Panc1 (cell line): ENCODE data around the gene SRSF9. TPM values are rescaled to one million over a fixed set of nuclear protein-coding genes. Genes with fewer than 3 reads are reported as not detected.
A peak's percentile ranks its signal among the peaks of the same experiment; 100 is the strongest.

Source experiments
- ATAC-seq: fragments of 200-7000 bp; cut with Tn5 transposase; 2 replicates; pipeline ENCODE4 v1.9.1; 2020; ENCODE audit warnings: mild to moderate bottlenecking, moderate library complexity
- BruUV-seq: library from RNA; stranded (reverse); fragments of 400-500 nt; replicated peaks from 2 replicates; lab custom pipeline; 2021; lab: Mats Ljungman, UMichigan
- CTCF ChIA-PET: fragments of 300-600 bp; sonication (Branson Sonifier 250); formaldehyde crosslinking; loops from one replicate; lab custom pipeline; 2022; ENCODE audit warnings: antibody characterized with exemption; lab: Charles Lee
- POLR2A ChIA-PET: fragments of 300-600 bp; sonication (Branson Sonifier 250); formaldehyde crosslinking; loops from one replicate; lab custom pipeline; 2022; ENCODE audit warnings: antibody characterized with exemption; lab: Charles Lee
- DNase-seq: peaks from one replicate; pipeline ENCODE4 v3.0.0-alpha.2; 2010; ENCODE audit warnings: low read depth, low spot score
- H3K27ac ChIP-seq: 2 replicates; pipeline ENCODE4 v1.5.1; 2011; ENCODE audit warnings: mild to moderate bottlenecking, low read length, inconsistent platforms
- H3K27me3 ChIP-seq: fragments of 200-500 bp; sonication (Bioruptor generic); 2 replicates; pipeline ENCODE4 v1.6.0; 2014; ENCODE audit warnings: low read length, inconsistent platforms; ENCODE audit not compliant: control insufficient read depth, insufficient read depth
- H3K36me3 ChIP-seq: fragments of 200-500 bp; sonication (Bioruptor generic); 2 replicates; pipeline ENCODE4 v1.5.1; 2014; ENCODE audit warnings: inconsistent platforms, mild to moderate bottlenecking, low read length, moderate library complexity; ENCODE audit not compliant: control insufficient read depth, insufficient read depth
- H3K4me1 ChIP-seq: 2 replicates; pipeline ENCODE4 v1.5.1; 2011; ENCODE audit warnings: inconsistent platforms, mild to moderate bottlenecking, low read length, moderate library complexity; ENCODE audit not compliant: control insufficient read depth, insufficient read depth
- H3K4me3 ChIP-seq, 2 experiments: 2 replicates each; pipeline ENCODE4 v1.5.1; 2011 to 2012; ENCODE audit warnings: low read depth in 2 of 2, low read length in 2 of 2, mild to moderate bottlenecking in 2 of 2, inconsistent platforms in 1 of 2, moderate library complexity in 1 of 2
- H3K9me3 ChIP-seq: fragments of 200-500 bp; sonication (Bioruptor generic); 2 replicates; pipeline ENCODE4 v1.5.1; 2014; ENCODE audit warnings: low read depth, mild to moderate bottlenecking, inconsistent platforms, low read length, moderate library complexity; ENCODE audit not compliant: control insufficient read depth, insufficient read depth
- CTCF ChIP-seq: fragments of 450-650 bp; IDR thresholded peaks from 2 replicates; pipeline ENCODE4 v1.5.1; 2017; ENCODE audit warnings: mild to moderate bottlenecking
- POLR2AphosphoS5 ChIP-seq: IDR thresholded peaks from 2 replicates; pipeline ENCODE4 v1.6.1; 2012; ENCODE audit warnings: mild to moderate bottlenecking, low read depth, low read length, moderate library complexity
- SIN3A ChIP-seq: IDR thresholded peaks from 2 replicates; pipeline ENCODE4 v1.6.1; 2012; ENCODE audit warnings: low read depth, mild to moderate bottlenecking, low read length, moderate library complexity, borderline replicate concordance; ENCODE audit not compliant: insufficient read depth
- TCF7L2 ChIP-seq: IDR thresholded peaks from 2 replicates; pipeline ENCODE4 v1.6.1; 2011; ENCODE audit warnings: mild to moderate bottlenecking, low read depth, low read length, inconsistent platforms
- in situ Hi-C: cut with HindIII; loops from 2 replicates; pipeline ENCODE4 v1.10.0; 2016; ENCODE audit warnings: low sequenced_read_pairs, low pct_unique_long_range_greater_than_20kb
- intact Hi-C: fragments of 100-400 bp; cut with micrococcal nuclease; formaldehyde crosslinking; loops from one replicate; pipeline ENCODE4 v1.10.0; 2022; ENCODE audit not compliant: unreplicated experiment
- total RNA-seq: library from RNA; stranded (reverse); gene quantifications from one replicate; pipeline ENCODE4 v1.2.1, GENCODE V29; 2021; ENCODE audit not compliant: unreplicated experiment
- TF ChIP-seq, protein P1 (sequence below), 2 experiments: IDR thresholded peaks; 2 replicates each; pipeline ENCODE4 v1.6.1; 2011 to 2012; ENCODE audit warnings: low read depth in 2 of 2, control low read depth in 1 of 2, low read length in 1 of 2, mild to moderate bottlenecking in 1 of 2, moderate library complexity in 1 of 2; ENCODE audit not compliant: insufficient read depth in 1 of 2

SRSF9 gene
- total RNA-seq, 1 experiment from 2014 or later = 269 TPM

GRCh38 chr12:120498870-120499515 lies 29.4 kb upstream of the SRSF9 start:
- TF ChIP-seq POLR2AphosphoS5 (peak; percentile 48; the same call in 1 of the 2 replicates), TCF7L2 (no peak)
- BruUV-seq = no TSS peak
- Histone ChIP-seq H3K4me3 (no peak overlapping the region), H3K9me3 (no peaks in the 10 kb centered on the region), H3K36me3 (peaks cover 17% of the 10 kb centered on the region), H3K4me1 (peaks cover 21% of the 10 kb centered on the region), H3K27me3 (no peaks in the 10 kb centered on the region), H3K27ac (no peak overlapping the region)
- CTCF ChIA-PET = no interaction called here
- ATAC-seq (no peak), DNase-seq (no peak)
- in situ Hi-C loops (no loop called here), intact Hi-C loops (no loop called here)
- POLR2A ChIA-PET = no interaction called here

DNA sequence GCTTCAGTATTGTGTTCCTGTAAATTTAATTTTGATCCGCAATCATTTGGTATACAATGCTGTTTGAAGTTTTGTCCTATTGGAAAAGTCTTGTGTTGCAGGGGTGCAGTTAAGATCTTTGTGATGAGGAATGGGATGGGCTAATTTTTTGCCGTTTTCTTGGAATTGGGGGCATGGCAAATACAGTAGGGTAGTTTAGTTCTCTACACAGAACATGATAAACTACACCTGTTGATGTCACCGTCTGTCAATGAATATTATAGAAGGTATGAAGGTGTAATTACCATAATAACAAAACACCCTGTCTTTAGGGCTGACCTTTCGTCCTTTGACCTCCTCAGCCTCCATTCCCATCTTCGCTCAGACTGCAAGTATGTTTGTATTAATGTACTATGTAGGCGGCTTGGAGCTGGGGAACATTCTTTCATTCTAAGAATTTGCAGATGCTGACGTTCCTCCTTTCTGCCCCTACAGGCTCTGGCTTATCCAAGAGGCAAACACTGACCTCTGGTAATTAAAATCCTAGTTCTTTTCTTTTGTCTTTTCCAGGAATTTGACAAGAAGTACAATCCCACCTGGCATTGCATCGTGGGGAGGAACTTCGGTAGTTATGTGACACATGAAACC lies 28.1 kb upstream of the SRSF9 start:
- H3K27me3 ChIP-seq = no peaks in the 10 kb centered on the region
- no TSS peak for BruUV-seq
- TF ChIP-seq SIN3A = 0 out of 2 replicates have a peak, but pooled peaks have one; percentile 11
- TF ChIP-seq, protein P1, sequence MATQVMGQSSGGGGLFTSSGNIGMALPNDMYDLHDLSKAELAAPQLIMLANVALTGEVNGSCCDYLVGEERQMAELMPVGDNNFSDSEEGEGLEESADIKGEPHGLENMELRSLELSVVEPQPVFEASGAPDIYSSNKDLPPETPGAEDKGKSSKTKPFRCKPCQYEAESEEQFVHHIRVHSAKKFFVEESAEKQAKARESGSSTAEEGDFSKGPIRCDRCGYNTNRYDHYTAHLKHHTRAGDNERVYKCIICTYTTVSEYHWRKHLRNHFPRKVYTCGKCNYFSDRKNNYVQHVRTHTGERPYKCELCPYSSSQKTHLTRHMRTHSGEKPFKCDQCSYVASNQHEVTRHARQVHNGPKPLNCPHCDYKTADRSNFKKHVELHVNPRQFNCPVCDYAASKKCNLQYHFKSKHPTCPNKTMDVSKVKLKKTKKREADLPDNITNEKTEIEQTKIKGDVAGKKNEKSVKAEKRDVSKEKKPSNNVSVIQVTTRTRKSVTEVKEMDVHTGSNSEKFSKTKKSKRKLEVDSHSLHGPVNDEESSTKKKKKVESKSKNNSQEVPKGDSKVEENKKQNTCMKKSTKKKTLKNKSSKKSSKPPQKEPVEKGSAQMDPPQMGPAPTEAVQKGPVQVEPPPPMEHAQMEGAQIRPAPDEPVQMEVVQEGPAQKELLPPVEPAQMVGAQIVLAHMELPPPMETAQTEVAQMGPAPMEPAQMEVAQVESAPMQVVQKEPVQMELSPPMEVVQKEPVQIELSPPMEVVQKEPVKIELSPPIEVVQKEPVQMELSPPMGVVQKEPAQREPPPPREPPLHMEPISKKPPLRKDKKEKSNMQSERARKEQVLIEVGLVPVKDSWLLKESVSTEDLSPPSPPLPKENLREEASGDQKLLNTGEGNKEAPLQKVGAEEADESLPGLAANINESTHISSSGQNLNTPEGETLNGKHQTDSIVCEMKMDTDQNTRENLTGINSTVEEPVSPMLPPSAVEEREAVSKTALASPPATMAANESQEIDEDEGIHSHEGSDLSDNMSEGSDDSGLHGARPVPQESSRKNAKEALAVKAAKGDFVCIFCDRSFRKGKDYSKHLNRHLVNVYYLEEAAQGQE (IDR thresholded peaks at IDR 0.05; ENCODE audit: insufficient read depth in 1 of 2, low read depth in 2 of 2, low read length in 1 of 2) = no peak
- ChIA-PET POLR2A (no interaction called here), CTCF (no interaction called here)
- peaks cover 21% of the 10 kb centered on the region for H3K4me1 ChIP-seq
- H3K27ac ChIP-seq = peak overlapping the region; percentile 89
- intact Hi-C loops = no loop called here
- H3K4me3 ChIP-seq = peak overlapping the region; percentile 73 to 99
- DNase-seq (no peak), ATAC-seq (no peak)
- H3K9me3 ChIP-seq = no peaks in the 10 kb centered on the region
- peaks cover 17% of the 10 kb centered on the region for H3K36me3 ChIP-seq
- in situ Hi-C loops = no loop called here

GRCh38 chr12:120496413-120497340 lies 27.1 kb upstream of the SRSF9 start:
- ChIA-PET POLR2A (interaction anchor here (0.6 kb wide), 1 partner anchor 89 kb away, joined by 9 read pairs; no protein-coding TSS in a partner anchor), CTCF (no interaction called here)
- Histone ChIP-seq H3K27ac (peak overlapping the region; percentile 89), H3K36me3 (peaks cover 17% of the 10 kb centered on the region), H3K4me3 (peak overlapping the region; percentile 73 to 99), H3K9me3 (no peaks in the 10 kb centered on the region), H3K4me1 (peaks cover 21% of the 10 kb centered on the region), H3K27me3 (no peaks in the 10 kb centered on the region)
- intact Hi-C loops (no loop called here), in situ Hi-C loops (no loop called here)
- no peak for TF ChIP-seq POLR2AphosphoS5
- TF ChIP-seq, protein P1 (IDR thresholded peaks at IDR 0.05; ENCODE audit: insufficient read depth in 1 of 2, low read depth in 2 of 2, low read length in 1 of 2) = 0 out of 4 replicates have a peak, but pooled peaks of 1 of the 2 experiments have one; percentile 12
- no peak for TF ChIP-seq SIN3A
- TF ChIP-seq CTCF = no peak; the same call in 1 of the 2 replicates
- TF ChIP-seq TCF7L2 = peak; percentile 32; the same call in 1 of the 2 replicates
- ATAC-seq (no peak; the same call in 1 of the 2 replicates), DNase-seq (no peak)
- BruUV-seq = no TSS peak
